M059J (cell line): ENCODE data around the gene VSIG8. TPM values are rescaled to one million over a fixed set of nuclear protein-coding genes. Genes with fewer than 3 reads are reported as not detected.
A peak's percentile ranks its signal among the peaks of the same experiment; 100 is the strongest.

Experiments used
- DNase-seq: peaks from one replicate; pipeline ENCODE4 v3.0.0-alpha.2; 2012; ENCODE audit warnings: low read depth
- total RNA-seq: library from RNA; depleted of rRNA; stranded (reverse); fragments of >200 nt; shearing (Covaris generic); gene quantifications from 2 replicates; pipeline ENCODE4 v1.2.3, GENCODE V29; 2014; rRNA removed

VSIG8 gene
- total RNA-seq, 1 experiment from 2014 or later: not detected

DNA sequence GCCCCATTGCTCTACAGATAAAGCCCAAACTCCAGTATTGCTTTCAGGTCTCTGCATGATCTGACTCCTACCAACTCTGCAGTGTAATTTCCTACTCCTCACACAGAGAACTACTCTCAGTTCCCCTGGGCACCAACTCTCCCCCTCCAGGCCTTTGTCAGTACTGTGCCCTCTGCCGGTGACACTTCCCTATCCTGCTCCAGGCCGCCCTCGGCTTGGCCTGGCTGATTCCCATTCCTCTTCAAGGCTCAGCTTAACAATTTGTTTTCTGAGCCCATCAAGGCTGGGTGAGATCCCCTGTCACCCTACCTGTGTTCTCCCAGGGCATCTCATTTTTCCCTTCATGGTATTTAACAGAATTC, 33.2 kb downstream of the VSIG8 start:
- DNase-seq: no peak

DNA sequence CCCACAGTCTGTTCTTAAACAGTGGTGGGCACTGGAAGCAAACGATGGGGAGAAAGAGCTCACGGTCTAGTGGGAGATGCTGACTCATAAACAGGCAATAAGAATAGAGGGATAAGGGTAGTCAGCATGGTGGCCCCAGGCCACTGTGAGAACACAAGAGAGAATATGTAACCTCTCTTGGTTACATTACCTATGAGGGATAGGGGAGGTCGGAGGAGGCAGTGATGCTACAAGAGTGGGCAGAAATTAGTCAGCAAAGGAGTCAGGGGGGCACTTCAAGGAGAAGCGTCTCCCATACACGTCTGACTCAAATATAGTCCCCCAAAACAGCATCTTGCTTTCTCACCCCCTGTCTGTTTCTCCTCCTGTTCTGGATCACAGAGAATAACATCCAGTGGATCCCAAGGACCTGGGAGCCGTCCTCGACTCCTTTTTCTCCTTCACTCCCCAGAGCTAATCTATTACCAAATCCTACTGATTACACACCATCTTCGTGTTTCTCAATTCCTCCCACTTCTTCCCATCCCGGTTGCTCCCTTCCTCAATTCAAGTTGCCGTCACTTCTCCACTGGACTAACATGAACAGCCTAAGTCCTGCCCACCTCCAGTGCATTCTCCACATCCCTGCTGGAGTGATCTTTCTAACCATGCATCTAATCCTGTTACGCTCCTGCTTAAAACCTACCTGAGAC, 33.7 kb downstream of the VSIG8 start:
- DNase-seq: no peak

DNA sequence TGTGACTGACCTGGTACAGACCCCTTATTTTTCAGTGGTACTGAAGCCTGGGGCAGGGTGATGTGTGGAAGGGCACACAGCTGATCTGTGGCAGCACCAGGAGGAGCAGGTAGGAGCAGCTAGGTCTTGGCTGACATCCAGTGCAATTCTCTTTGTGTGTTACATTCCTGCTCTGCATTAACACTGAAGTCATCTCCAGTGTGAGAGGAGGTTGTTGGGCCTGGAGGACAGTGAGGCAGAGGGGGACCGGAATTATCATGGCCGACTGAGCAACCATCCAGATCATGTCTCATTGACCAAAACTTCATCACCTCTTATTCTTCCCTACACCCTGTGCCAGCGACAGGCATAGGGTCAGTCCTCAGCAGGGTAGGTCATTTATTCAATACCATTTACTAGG, 34.3 kb downstream of the VSIG8 start:
- DNase-seq: no peak

DNA sequence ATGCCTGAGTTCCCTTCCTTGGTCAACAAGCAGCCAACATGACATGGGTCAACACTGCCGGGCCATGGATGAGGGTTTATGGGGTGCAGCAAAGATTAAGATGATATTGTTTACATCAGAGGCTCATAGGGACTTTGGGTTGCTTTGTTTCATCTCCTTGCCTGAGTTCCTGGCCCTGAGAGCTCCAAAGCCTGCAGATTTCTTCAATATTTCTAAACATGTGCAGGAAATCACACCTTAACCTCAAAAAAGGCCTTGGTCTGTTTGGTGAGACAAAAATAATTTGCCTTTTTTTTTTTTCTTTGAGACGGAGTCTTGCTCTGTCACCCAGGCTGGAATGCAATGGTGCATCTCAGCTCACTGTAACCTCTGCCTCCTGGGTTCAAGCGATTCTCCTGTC, 34.9 kb downstream of the VSIG8 start:
- DNase-seq: no peak

DNA sequence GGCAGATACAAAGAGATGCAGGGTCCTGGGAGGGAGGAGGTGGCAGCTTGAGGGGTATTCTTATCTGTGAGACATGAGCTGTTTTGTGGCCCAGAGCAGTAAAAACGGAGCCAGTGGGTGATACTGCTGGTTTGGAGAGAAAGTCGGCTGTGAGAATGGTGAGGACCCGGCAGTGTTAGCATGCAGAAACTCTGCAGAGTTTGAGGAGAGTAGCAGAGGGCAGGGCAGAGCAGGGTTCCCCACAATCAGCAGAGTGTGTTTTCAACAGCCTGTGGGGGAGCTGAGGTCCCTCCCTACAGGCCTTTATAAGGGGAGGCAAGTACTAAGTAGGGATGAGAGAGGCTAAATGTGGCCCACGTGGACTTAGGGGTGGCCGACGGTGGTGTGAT, 35.4 kb downstream of the VSIG8 start:
- DNase-seq: no peak

DNA sequence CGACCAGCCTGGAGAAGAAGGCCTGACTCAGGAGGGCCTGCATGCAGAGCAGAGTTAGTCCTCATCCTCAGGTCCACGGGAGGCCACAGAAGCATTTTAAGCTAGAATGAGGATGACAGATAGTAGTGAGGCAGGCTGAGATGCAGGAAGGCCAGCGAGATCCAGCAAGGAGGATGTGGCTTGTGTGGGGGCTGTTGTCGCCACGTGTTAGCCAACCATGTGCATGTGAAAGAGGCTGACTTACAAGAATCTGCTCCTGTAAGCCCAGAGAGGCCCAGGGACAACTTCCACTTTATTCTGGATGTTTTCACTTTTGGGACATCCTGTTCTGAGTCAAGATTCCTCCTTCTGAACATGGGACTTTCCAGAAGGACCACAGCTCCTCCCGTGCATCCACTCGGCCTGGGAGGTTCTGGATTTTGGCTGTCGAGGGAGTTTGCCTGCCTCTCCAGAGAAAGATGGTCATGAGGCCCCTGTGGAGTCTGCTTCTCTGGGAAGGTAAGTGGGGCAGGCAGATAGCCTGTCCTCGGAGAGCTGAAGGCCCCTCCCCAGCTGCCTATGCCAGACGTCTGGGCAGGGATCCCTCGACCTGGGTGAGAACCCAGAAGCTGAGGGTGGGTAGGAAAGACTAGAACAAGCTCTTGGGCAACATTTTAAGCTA, 35.9 kb downstream of the VSIG8 start, which contains the start of gene SLAMF8:
SLAMF8 (plus strand) TSS at position 433 of the 661 bp plus-strand sequence; CDS start at position 459, 26 bp downstream.
- DNase-seq: no peak

DNA sequence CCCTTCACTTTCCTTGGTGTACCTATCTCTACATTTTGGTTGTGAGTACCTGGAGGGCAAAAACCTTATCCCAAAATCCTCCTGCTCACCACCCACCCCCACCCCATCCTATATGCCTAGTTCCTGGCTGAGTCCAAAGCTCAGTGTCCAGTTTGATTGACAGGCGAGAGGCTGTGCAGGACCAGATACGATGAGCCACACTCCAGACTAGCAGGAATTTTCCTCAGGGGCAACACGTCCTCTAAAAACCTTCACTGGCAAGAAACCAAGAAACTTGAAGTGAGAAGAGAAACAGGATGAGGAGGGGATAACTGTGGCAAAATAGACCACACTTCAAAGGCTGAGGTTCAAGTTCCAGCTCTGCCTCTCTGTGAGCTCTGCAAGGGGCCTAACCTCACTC, 36.9 kb downstream of the VSIG8 start:
- DNase-seq: peak; percentile 47

DNA sequence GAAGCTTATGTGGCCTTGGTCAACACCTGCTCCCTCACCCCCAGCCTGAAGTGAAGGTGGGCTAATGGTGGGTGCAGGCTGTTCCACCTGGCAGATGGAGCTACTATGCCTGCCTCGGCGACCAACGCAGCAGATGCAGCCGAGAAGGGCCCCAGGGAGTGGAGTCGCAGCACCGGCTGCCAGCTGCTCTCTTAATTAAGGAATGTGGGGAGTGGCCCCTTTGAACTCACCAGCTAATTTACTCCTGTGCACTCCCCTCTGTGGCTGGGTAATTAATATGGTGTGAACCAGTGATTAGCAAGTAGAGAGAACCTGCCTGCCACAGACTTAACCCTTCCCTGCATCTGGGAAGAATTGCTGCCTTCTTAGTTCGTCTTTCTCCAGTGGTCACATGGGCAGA, 39.1 kb downstream of the VSIG8 start:
- no peak for DNase-seq

DNA sequence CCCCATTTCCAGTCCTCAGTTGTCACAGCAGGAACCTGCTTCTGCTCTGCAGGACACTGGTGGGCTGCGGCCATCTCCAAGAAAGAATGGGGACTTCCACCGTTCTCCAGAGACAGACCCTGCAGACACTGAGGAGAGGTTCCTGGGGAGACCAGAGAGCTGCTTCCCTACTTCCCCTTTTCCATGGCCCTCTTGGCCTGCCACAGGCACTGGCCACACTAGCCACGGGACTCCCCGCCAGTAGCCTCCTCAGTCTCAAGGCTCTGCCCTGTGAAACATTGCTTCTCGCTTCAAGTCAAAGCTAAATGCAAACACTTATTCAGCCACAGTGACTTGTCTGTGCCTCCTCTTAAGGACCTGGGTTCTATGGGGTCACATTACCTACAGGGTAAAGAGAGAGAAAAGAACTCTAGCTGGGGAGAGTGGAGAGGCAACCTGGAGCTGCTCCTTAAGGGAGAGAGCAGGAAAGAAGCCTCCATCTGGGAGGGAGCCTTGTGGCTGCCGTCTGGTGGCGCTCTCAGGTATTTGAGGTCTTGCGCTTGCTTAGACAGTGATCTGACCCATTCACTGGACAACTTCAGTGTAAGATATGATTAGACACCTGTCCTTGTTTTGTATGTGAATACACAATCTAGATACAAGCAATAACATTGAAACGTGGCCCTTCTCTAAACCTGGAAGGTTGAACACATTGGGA, 41.1 kb downstream of the VSIG8 start:
- peak; percentile 68 for DNase-seq

DNA sequence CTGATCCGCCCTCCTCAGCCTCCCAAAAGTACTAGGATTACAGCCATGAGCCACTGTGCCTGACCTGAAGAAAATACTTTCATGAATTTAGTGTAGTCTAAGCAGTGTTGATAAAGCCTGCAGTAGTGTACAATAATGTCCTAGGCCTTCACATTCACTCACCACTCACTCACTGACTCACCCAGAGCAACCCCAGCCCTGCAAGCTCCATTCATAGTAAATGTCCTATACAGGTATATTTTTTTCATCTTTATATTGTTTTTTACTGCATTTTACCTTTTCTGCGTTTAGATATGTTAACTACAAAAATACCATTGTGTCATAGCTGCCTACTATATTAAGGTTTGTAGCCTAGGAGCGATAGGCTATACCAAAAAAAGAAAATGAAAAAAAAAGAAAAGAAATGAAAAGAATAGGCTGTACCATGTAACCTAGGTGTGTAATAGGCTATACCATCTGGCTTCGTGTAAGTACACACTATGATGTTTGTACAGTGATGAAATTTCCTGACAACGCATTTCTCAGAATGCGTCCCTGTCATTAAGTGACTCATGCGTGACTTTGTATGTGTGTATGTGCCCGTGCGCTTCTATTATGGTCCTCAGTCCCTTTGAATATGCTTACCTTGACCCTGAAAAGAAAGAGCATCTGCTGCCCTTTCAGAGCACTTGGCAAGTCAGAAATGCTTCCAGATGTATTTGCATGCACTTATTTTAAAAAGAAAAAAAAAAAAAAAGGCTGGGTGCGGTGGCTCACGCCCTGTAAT, 45.0 kb downstream of the VSIG8 start:
- peak; percentile 23 for DNase-seq

DNA sequence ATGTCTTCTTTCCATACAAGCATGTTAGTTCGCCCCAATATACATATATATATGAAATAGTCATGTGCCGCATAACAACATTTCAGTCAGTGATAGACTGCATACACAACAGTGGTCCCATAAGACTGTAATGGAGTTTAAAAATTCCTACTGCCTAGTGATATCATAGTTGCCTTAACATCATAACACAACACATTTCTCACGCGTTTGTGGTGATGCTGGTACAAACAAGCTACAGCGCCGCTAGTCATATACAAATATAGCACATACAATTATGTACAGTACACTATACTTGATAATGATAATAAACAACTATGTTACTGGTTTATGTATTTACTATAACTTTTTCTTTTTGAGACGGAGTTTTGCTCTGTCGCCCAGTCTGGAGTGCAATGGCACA, 46.5 kb downstream of the VSIG8 start:
- DNase-seq: no peak

DNA sequence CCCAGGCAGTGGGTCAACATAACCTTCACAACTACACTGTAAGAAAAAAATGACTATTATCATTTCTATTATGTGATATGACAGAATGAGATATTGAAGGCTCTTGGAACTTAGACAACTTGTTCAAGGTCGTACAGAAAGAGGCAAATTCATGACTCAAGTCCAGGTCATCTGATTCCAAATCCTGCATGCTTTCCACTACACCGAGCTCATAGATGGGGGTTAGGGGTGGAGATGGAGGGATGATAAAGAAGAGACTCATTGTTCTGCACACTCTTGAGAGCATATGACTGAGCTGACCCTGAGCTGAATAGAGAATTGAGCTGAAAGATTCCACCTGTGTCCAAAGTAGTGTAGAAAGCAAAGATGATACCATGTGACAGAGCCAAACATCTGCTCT, 57.5 kb downstream of the VSIG8 start:
- DNase-seq: peak; percentile 40

Other genes with a start within 250 kb of the VSIG8 start
- not detected in 2 replicates for gene CRP, start 148.1 kb downstream of the VSIG8 start, total RNA-seq
- gene DUSP23, start 81.7 kb downstream of the VSIG8 start, total RNA-seq: 25.6 and 37.0 TPM in 2 replicates
- gene FCRL6, start 60.3 kb downstream of the VSIG8 start, total RNA-seq: not detected in 2 replicates
- gene SLAMF8, start 35.8 kb downstream of the VSIG8 start, total RNA-seq: 0.05 and 0.25 TPM in 2 replicates
- 0.20 and 1.0 TPM in 2 replicates for gene CFAP45, start 37.5 kb upstream of the VSIG8 start, total RNA-seq
- 491 and 526 TPM in 2 replicates for gene TAGLN2, start 62.9 kb upstream of the VSIG8 start, total RNA-seq
- 0.25 and 0.32 TPM in 2 replicates for gene IGSF9, start 83.0 kb upstream of the VSIG8 start, total RNA-seq
- gene SLAMF9, start 91.6 kb upstream of the VSIG8 start, total RNA-seq: not detected in 2 replicates
- gene PIGM, start 169.3 kb upstream of the VSIG8 start, total RNA-seq: 3.4 and 4.0 TPM in 2 replicates
- not detected in 2 replicates for gene KCNJ10, start 207.5 kb upstream of the VSIG8 start, total RNA-seq
- gene KCNJ9, start 218.9 kb upstream of the VSIG8 start, total RNA-seq: not detected in 2 replicates
- gene IGSF8, start 236.0 kb upstream of the VSIG8 start, total RNA-seq: 11.4 and 29.9 TPM in 2 replicates